Liver (tissue), 9 donors: ENCODE data around the gene ETS1. TPM values are rescaled to one million over a fixed set of nuclear protein-coding genes. Genes with fewer than 3 reads are reported as not detected.

Source experiments
- DNase-seq: peaks from one replicate; pipeline ENCODE4 v3.0.0-alpha.2; 2017; ENCODE audit warnings: low spot score
- H3K27ac ChIP-seq, 2 donors: one replicate each; pipeline ENCODE4 v1.7.0; 2013; ENCODE audit warnings: inconsistent platforms in 2 of 2, low read length in 2 of 2, control low read depth in 1 of 2, low read depth in 1 of 2, mild to moderate bottlenecking in 1 of 2
- H3K27me3 ChIP-seq, 4 donors: one replicate each; pipeline versions ENCODE4 v1.6.1 to v1.7.0; 2013; ENCODE audit warnings: low read length in 3 of 4, inconsistent platforms in 1 of 4, mild to moderate bottlenecking in 1 of 4, moderate library complexity in 1 of 4; ENCODE audit not compliant: control insufficient read depth in 4 of 4, insufficient read depth in 4 of 4
- H3K36me3 ChIP-seq, 4 donors: one replicate each; pipeline versions ENCODE4 v1.6.1 to v1.7.0; 2013; ENCODE audit warnings: low read length in 3 of 4, mild to moderate bottlenecking in 3 of 4, low read depth in 1 of 4, moderate library complexity in 1 of 4; ENCODE audit not compliant: control insufficient read depth in 4 of 4, insufficient read depth in 3 of 4
- H3K4me1 ChIP-seq, 4 donors: one replicate each; pipeline versions ENCODE4 v1.6.1 to v1.7.0; 2013; ENCODE audit warnings: low read length in 3 of 4, mild to moderate bottlenecking in 3 of 4, moderate library complexity in 1 of 4; ENCODE audit not compliant: control insufficient read depth in 4 of 4, insufficient read depth in 4 of 4
- H3K4me3 ChIP-seq, 3 donors: one replicate each; pipeline versions ENCODE4 v1.6.1 to v1.7.0; 2013; ENCODE audit warnings: low read length in 3 of 3, control low read depth in 1 of 3, low read depth in 1 of 3, mild to moderate bottlenecking in 1 of 3
- H3K9ac ChIP-seq, 2 donors: one replicate each; pipeline ENCODE4 v1.7.0; 2013; ENCODE audit warnings: low read length in 2 of 2, mild to moderate bottlenecking in 2 of 2, moderate library complexity in 2 of 2, control low read depth in 1 of 2, low read depth in 1 of 2
- H3K9me3 ChIP-seq, 4 donors: one replicate each; pipeline versions ENCODE4 v1.6.1 to v1.7.0; 2013; ENCODE audit warnings: low read length in 3 of 4; ENCODE audit not compliant: control insufficient read depth in 4 of 4
- EGR1 ChIP-seq, 2 donors: IDR thresholded peaks; 2 replicates each; pipeline ENCODE4 v1.6.1; 2016 to 2018; ENCODE audit warnings: antibody characterized with exemption in 2 of 2, low read depth in 2 of 2
- FOXA1 ChIP-seq: IDR thresholded peaks from 2 replicates; pipeline ENCODE4 v1.6.1; 2016; ENCODE audit warnings: antibody characterized with exemption
- FOXA2 ChIP-seq: IDR thresholded peaks from 2 replicates; pipeline ENCODE4 v1.6.1; 2016; ENCODE audit warnings: antibody characterized with exemption
- GABPA ChIP-seq, 2 donors: IDR thresholded peaks in 1 of 2; conservative IDR thresholded peaks in 1 of 2; 2 replicates each; pipeline ENCODE4 v1.6.1; 2016; ENCODE audit warnings: antibody characterized with exemption in 2 of 2, mild to moderate bottlenecking in 1 of 2, moderate library complexity in 1 of 2
- MAX ChIP-seq: IDR thresholded peaks from 2 replicates; pipeline ENCODE4 v1.6.1; 2016; ENCODE audit warnings: antibody characterized with exemption
- REST ChIP-seq: IDR thresholded peaks from 2 replicates; pipeline ENCODE4 v1.6.1; 2016; ENCODE audit warnings: antibody characterized with exemption, mild to moderate bottlenecking
- RXRA ChIP-seq, 2 donors: IDR thresholded peaks; 2 replicates each; pipeline ENCODE4 v1.6.1; 2017 to 2018; ENCODE audit warnings: antibody characterized with exemption in 2 of 2, mild to moderate bottlenecking in 1 of 2
- TAF1 ChIP-seq: conservative IDR thresholded peaks from 2 replicates; pipeline ENCODE4 v1.6.1; 2016; ENCODE audit warnings: antibody characterized with exemption, mild to moderate bottlenecking
- YY1 ChIP-seq: IDR thresholded peaks from 2 replicates; pipeline ENCODE4 v1.6.1; 2016; ENCODE audit warnings: antibody characterized with exemption, mild to moderate bottlenecking
- ZBTB33 ChIP-seq: IDR thresholded peaks from 2 replicates; pipeline ENCODE4 v1.6.1; 2016; ENCODE audit warnings: antibody characterized with exemption
- WGBS: extraction: QIAGEN DNeasy Blood & Tissue Kit; methylation state at CpG from one replicate; pipeline ENCODE4 v1.1.7; 2013; 5-methylcytosine and 5-hydroxymethylcytosine counted together
- polyA plus RNA-seq, 2 donors: library from polyadenylated mRNA; stranded (reverse) in 1 of 2; unstranded in 1 of 2; fragments of 200-250 nt in 1 of 2; fragments of >200 nt in 1 of 2; fragmentation: Nextera tagmentation in 1 of 2; extraction: Ambion mirVana in 1 of 2; gene quantifications; one replicate each; pipeline versions ENCODE4 v1.2.1 to v1.2.3, GENCODE V29; 2013 to 2015
- total RNA-seq, 2 donors: library from RNA; depleted of rRNA; stranded (reverse); fragments of >200 nt; gene quantifications; one replicate each; pipeline ENCODE4 v1.2.3, GENCODE V29; 2014
- donor health status: healthy.
- donor health status: healthy.
- donor health status: healthy.
- donor health status: healthy.
- donor health status: healthy.

ETS1 gene
- total and polyA plus RNA-seq, 4 donors, result 4.8 to 30.0 (median 20.3) TPM

GRCh38 chr11:128415539-128415938, 171.8 kb downstream of the ETS1 start:
- Histone ChIP-seq H3K4me1 (no peaks in the 10 kb centered on the region), H3K27ac (no peak overlapping the region), H3K27me3 (no peaks in the 10 kb centered on the region), H3K9me3 (peaks cover 0 to 2% (median 0%) of the 10 kb centered on the region in 4 donors), H3K9ac (no peak overlapping the region), H3K4me3 (no peak overlapping the region), H3K36me3 (no peaks in the 10 kb centered on the region)
- TF ChIP-seq ZBTB33, result no peak
- no peak for TF ChIP-seq GABPA (IDR thresholded peaks at IDR 0.05 in 1 of 2, conservative IDR thresholded peaks at IDR 0.05 in 1 of 2)
- 86% methylated on average over 3 of the region's 3 CpGs for WGBS
- no peak for DNase-seq

GRCh38 chr11:128412847-128413791, 174.2 kb downstream of the ETS1 start:
- H3K27ac ChIP-seq, result no peak overlapping the region
- H3K27me3 ChIP-seq, result no peaks in the 10 kb centered on the region
- 77% methylated on average over 4 of the region's 4 CpGs for WGBS
- peaks cover 0 to 2% (median 0%) of the 10 kb centered on the region in 4 donors for H3K9me3 ChIP-seq
- TF ChIP-seq MAX (no peak), FOXA2 (no peak), EGR1 (IDR thresholded peaks at IDR 0.05; ENCODE audit: low read depth in 2 of 2) (no peak), TAF1 (no peak), RXRA (IDR thresholded peaks at IDR 0.05) (no peak), YY1 (no peak), REST (no peak), ZBTB33 (no peak), FOXA1 (no peak)
- DNase-seq, result no peak
- no peak overlapping the region for H3K4me3 ChIP-seq
- no peak overlapping the region for H3K9ac ChIP-seq
- no peaks in the 10 kb centered on the region for H3K36me3 ChIP-seq
- no peaks in the 10 kb centered on the region for H3K4me1 ChIP-seq
